Spleen (tissue), 11 donors: Measurements from ENCODE around the gene PTPN2. TPM values are rescaled to one million over a fixed set of nuclear protein-coding genes. Genes with fewer than 3 reads are reported as not detected.

Experiments used
- DNase-seq: peaks from one replicate; pipeline ENCODE4 v3.0.0-alpha.2; 2020
- H3K27ac ChIP-seq, 8 donors: fragments of 200-600 bp; sonication (generic) in 7 of 8; 1 replicate in 4 of 8; 2 replicates in 4 of 8; pipeline versions ENCODE4 v1.5.0 to v1.8.0; 2016 to 2021; ENCODE audit warnings: inconsistent platforms in 4 of 8, mild to moderate bottlenecking in 4 of 8, moderate library complexity in 1 of 8
- H3K27me3 ChIP-seq, 7 donors: fragments of 200-600 bp; sonication (generic) in 6 of 7; replicated peaks in 1 of 7; 1 replicate in 4 of 7; 2 replicates in 3 of 7; pipeline versions ENCODE4 v1.5.0 to v1.8.0; 2016 to 2021; ENCODE audit warnings: inconsistent platforms in 3 of 7, mild to moderate bottlenecking in 1 of 7
- H3K36me3 ChIP-seq, 6 donors: fragments of 200-600 bp; sonication (generic) in 5 of 6; 1 replicate in 4 of 6; 2 replicates in 2 of 6; pipeline versions ENCODE4 v1.5.0 to v1.8.0; 2016 to 2021; ENCODE audit warnings: inconsistent platforms in 2 of 6
- H3K4me1 ChIP-seq, 6 donors: fragments of 200-600 bp; sonication (generic) in 5 of 6; 1 replicate in 3 of 6; 2 replicates in 3 of 6; pipeline versions ENCODE4 v1.5.0 to v1.8.0; 2016 to 2021; ENCODE audit warnings: inconsistent platforms in 3 of 6
- H3K4me3 ChIP-seq, 8 donors: fragments of 200-600 bp; sonication (generic) in 7 of 8; 1 replicate in 4 of 8; 2 replicates in 4 of 8; pipeline versions ENCODE4 v1.5.0 to v1.8.0; 2016 to 2021; ENCODE audit warnings: inconsistent platforms in 4 of 8, mild to moderate bottlenecking in 4 of 8, moderate library complexity in 2 of 8
- H3K9me3 ChIP-seq, 8 donors: fragments of 200-600 bp; sonication (generic) in 7 of 8; 1 replicate in 4 of 8; 2 replicates in 4 of 8; pipeline versions ENCODE4 v1.5.0 to v1.8.0; 2016 to 2021; ENCODE audit warnings: inconsistent platforms in 4 of 8
- CTCF ChIP-seq, 11 experiments: fragments of 200-600 bp in 7 of 11; fragments of 450-650 bp in 4 of 11; sonication (generic) in 4 of 11; IDR thresholded peaks in 8 of 11; conservative IDR thresholded peaks in 3 of 11; 1 replicate in 7 of 11; 2 replicates in 4 of 11; pipeline versions ENCODE4 v1.4.0 to v1.8.0; 2016 to 2021; ENCODE audit warnings: antibody characterized with exemption in 11 of 11, inconsistent platforms in 4 of 11, mild to moderate bottlenecking in 1 of 11
- POLR2A ChIP-seq, 3 donors: fragments of 450-650 bp; IDR thresholded peaks; one replicate each; pipeline ENCODE4 v1.5.1; 2017; ENCODE audit warnings: antibody characterized with exemption in 3 of 3, mild to moderate bottlenecking in 1 of 3
- POLR2AphosphoS5 ChIP-seq, 3 donors: sonication (generic); formaldehyde crosslinking; IDR thresholded peaks; one replicate each; pipeline ENCODE4 v1.5.1; 2017; ENCODE audit warnings: antibody characterized with exemption in 3 of 3
- WGBS, 5 donors: extraction: QIAGEN DNeasy Blood & Tissue Kit in 3 of 5; methylation state at CpG; one replicate each; pipeline versions ENCODE4 v1.1.5 to v1.1.7; 2013 to 2018; 5-methylcytosine and 5-hydroxymethylcytosine counted together
- intact Hi-C: fragments of 100-400 bp; cut with DNase I; formaldehyde crosslinking; loops from one replicate; pipeline ENCODE4 v1.15.0; 2023; ENCODE audit warnings: low total_unique reads
- polyA plus RNA-seq, 3 donors: library from polyadenylated mRNA; stranded (reverse); fragments of 200-250 nt; gene quantifications; one replicate each; pipeline ENCODE4 v1.2.1, GENCODE V29; 2013
- small RNA-seq, 4 donors: library from RNA; depleted of rRNA; stranded (forward); fragments of <200 nt; gene quantifications; one replicate each; pipeline ENCODE3, GENCODE V24; 2016
- total RNA-seq, 7 donors: library from RNA; depleted of rRNA in 3 of 7; stranded (reverse); fragments of >200 nt in 3 of 7; fragmentation: NEBNext Ultra II Directional in 4 of 7; extraction: Animal tissue kit (Norgen Biotek cat#: 25700) in 4 of 7; gene quantifications; one replicate each; pipeline versions ENCODE4 v1.1.0 to v1.2.1, GENCODE V29; 2016 to 2021
- donor health status: healthy with polysubstance abuse.
- donor health status: DM: no; HTN: no; CAD: no; lungs with moderate emphysema.
- donor health status: DM: no; HTN: no; CAD: no.
- donor health status: Bipolar disorder and iron deficiency.
- donor health status: healthy.
- donor health status: DM: no; HTN: no; CAD: no.
- donor health status: DM: yes; HTN: yes; CAD: no.

The PTPN2 gene
- total and polyA plus RNA-seq, 10 donors, result 47.9 to 92.1 (median 63.3) TPM

GRCh38 chr18:12744103-12744502 lies 139.9 kb downstream of the PTPN2 start:
- TF ChIP-seq POLR2A (IDR thresholded peaks at IDR 0.05), result no peak
- TF ChIP-seq CTCF (IDR thresholded peaks at IDR 0.05 in 8 of 11, conservative IDR thresholded peaks at IDR 0.05 in 3 of 11), result peak; percentile 22 to 71 (median 61)
- Histone ChIP-seq H3K27me3 (peaks cover 0 to 5% (median 0%) of the 10 kb centered on the region in 7 donors), H3K4me3 (no peak overlapping the region), H3K27ac (no peak overlapping the region), H3K9me3 (no peaks in the 10 kb centered on the region), H3K4me1 (no peaks in the 10 kb centered on the region), H3K36me3 (no peaks in the 10 kb centered on the region)
- DNase-seq, result no peak
- intact Hi-C loops, result no loop called here
- 0 to 11% (median 5%) methylated on average over 2 of the region's 2 CpGs for WGBS, 5 donors

- no peaks in the 10 kb centered on the region for H3K9me3 ChIP-seq
- no peaks in the 10 kb centered on the region for H3K27me3 ChIP-seq
- H3K36me3 ChIP-seq, result no peaks in the 10 kb centered on the region
- no peak for TF ChIP-seq POLR2AphosphoS5 (IDR thresholded peaks at IDR 0.05)
- no peak for TF ChIP-seq POLR2A (IDR thresholded peaks at IDR 0.05)
- no peak for TF ChIP-seq CTCF (IDR thresholded peaks at IDR 0.05 in 8 of 11, conservative IDR thresholded peaks at IDR 0.05 in 3 of 11)
- 71 to 89% (median 84%) methylated on average over 5 of the region's 5 CpGs for WGBS, 5 donors
- intact Hi-C loops, result no loop called here
- no peak overlapping the region for H3K4me3 ChIP-seq
- H3K4me1 ChIP-seq, result no peaks in the 10 kb centered on the region
- DNase-seq, result no peak
- no peak overlapping the region for H3K27ac ChIP-seq
These were observed 141.6 kb downstream of the PTPN2 start for GRCh38 chr18:12742453-12742852.

Small RNAs within 50 kb of the gene (small RNA-seq; reads per million reads assigned to genes)
- 0 reads per million in 4 donors for gene RF00019

Other genes with a start within 250 kb of the PTPN2 start
- gene SPIRE1, start 226.1 kb downstream of the PTPN2 start, total RNA-seq, result 10 to 100 TPM in 6 of 7 donors, 1 to 10 TPM in 1; 9.2 to 19.4 (median 13.7) TPM
- gene SPIRE1, start 226.1 kb downstream of the PTPN2 start, polyA plus RNA-seq, result 1 to 10 TPM; 1.4 to 2.9 (median 1.6) TPM
- gene CEP76, start 181.5 kb downstream of the PTPN2 start, total RNA-seq, result 10 to 100 TPM in 2 of 7 donors, 1 to 10 TPM in 5; 5.1 to 21.2 (median 7.2) TPM
- gene CEP76, start 181.5 kb downstream of the PTPN2 start, polyA plus RNA-seq, result 1 to 10 TPM; 1.5 to 3.1 (median 2.3) TPM
- gene PSMG2, start 181.2 kb downstream of the PTPN2 start, total RNA-seq, result 10 to 100 TPM; 50.0 to 89.1 (median 66.0) TPM
- gene PSMG2, start 181.2 kb downstream of the PTPN2 start, polyA plus RNA-seq, result 10 to 100 TPM; 75.6 to 98.6 (median 86.5) TPM
- gene SEH1L, start 63.8 kb upstream of the PTPN2 start, total RNA-seq, result 10 to 100 TPM; 27.3 to 52.9 (median 34.8) TPM
- gene SEH1L, start 63.8 kb upstream of the PTPN2 start, polyA plus RNA-seq, result 10 to 100 TPM; 16.9 to 17.8 (median 17.3) TPM
- 10 to 100 TPM; 28.2 to 41.8 (median 33.4) TPM for gene CEP192, start 107.1 kb upstream of the PTPN2 start, total RNA-seq
- gene CEP192, start 107.1 kb upstream of the PTPN2 start, polyA plus RNA-seq, result 10 to 100 TPM; 13.8 to 26.5 (median 14.3) TPM